ENCODE measurements around the gene C11orf24.

DNA sequence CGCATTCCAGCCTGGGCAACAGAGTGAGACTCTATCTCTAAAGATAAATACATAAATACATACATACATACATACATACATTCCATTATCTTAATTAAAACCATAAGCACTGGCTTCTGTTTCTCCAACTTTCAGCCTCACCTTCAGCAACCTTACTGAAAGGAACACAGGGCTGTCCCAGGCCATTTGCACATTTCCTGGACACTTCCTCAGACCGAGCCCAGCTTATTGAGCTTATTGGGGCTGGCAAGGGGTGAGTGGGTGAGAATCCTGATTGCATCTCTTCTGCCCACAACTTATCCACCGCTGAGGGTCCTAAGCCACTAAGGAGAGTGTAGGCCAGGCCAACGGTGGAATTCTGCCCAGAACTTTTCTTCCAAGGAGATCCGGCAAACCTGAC is 24.2 kb upstream of the C11orf24 start:
- no peak for TF ChIP-seq EZH2 (IDR thresholded peaks at IDR 0.05; ENCODE audit: borderline replicate concordance, low read length)
- TF ChIP-seq, protein P1, sequence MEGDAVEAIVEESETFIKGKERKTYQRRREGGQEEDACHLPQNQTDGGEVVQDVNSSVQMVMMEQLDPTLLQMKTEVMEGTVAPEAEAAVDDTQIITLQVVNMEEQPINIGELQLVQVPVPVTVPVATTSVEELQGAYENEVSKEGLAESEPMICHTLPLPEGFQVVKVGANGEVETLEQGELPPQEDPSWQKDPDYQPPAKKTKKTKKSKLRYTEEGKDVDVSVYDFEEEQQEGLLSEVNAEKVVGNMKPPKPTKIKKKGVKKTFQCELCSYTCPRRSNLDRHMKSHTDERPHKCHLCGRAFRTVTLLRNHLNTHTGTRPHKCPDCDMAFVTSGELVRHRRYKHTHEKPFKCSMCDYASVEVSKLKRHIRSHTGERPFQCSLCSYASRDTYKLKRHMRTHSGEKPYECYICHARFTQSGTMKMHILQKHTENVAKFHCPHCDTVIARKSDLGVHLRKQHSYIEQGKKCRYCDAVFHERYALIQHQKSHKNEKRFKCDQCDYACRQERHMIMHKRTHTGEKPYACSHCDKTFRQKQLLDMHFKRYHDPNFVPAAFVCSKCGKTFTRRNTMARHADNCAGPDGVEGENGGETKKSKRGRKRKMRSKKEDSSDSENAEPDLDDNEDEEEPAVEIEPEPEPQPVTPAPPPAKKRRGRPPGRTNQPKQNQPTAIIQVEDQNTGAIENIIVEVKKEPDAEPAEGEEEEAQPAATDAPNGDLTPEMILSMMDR (conservative IDR thresholded peaks at IDR 0.05 in 1 of 2, IDR thresholded peaks at IDR 0.05 in 1 of 2; ENCODE audit: extremely low read depth in 1 of 2, insufficient read depth in 1 of 2, low read depth in 1 of 2, low read length in 2 of 2): no peak

Measured in mammary epithelial cell (primary cell).